ENCODE results near the gene YKT6.

YKT6 gene

DNA sequence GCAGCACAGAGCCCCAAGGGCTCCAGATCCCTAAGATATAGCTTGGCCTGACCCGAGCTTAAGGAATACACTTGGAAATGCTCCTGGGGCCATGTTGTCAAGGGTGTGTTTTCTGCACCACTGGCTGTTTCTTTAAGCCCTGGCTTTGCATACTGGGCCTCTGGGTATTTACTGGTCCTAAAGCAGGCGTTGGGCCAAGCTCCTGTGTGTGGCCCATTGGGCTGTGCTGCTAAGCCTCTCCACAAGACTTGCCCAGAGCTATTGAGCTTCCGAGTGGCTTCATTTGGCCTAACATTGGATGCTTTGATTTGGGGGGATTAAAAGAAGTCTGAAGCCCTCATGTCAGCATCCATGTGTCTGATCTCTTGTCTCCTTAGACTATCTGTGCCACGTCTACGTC, 5.2 kb downstream of the YKT6 start:
- no peak for ATAC-seq

DNA sequence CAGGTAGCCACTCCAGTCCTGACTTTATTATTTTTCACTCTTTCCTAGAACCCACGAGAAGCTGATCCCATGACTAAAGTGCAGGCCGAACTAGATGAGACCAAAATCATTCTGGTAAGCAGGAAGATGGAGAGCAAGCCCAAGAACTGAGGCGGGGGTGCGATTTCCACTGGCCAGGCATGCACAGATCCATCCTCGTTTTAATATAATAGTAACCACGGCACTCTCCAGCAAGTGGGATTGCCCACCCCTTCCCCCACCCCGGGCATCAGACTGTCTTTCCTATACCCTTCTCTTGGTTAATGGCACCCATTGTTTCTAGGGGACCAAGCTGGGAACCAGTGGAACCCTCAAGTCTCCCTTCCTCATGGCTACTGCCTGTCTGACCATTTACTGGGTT, 7.3 kb downstream of the YKT6 start:
- ATAC-seq, result no peak
- no peak for TF ChIP-seq CREB5 (CRISPR knock-in tag; IDR thresholded peaks at IDR 0.05; ENCODE audit: low read depth)
- TF ChIP-seq TCF4 (CRISPR knock-in tag; IDR thresholded peaks at IDR 0.05; ENCODE audit: borderline replicate concordance), result no peak
- TF ChIP-seq ZFP30 (CRISPR knock-in tag; IDR thresholded peaks at IDR 0.05), result no peak
- no peak for TF ChIP-seq RARB (CRISPR knock-in tag; IDR thresholded peaks at IDR 0.05)
- TF ChIP-seq ZNF565 (CRISPR knock-in tag; conservative IDR thresholded peaks at IDR 0.05; ENCODE audit: low read depth), result no peak
- TF ChIP-seq, protein P1, sequence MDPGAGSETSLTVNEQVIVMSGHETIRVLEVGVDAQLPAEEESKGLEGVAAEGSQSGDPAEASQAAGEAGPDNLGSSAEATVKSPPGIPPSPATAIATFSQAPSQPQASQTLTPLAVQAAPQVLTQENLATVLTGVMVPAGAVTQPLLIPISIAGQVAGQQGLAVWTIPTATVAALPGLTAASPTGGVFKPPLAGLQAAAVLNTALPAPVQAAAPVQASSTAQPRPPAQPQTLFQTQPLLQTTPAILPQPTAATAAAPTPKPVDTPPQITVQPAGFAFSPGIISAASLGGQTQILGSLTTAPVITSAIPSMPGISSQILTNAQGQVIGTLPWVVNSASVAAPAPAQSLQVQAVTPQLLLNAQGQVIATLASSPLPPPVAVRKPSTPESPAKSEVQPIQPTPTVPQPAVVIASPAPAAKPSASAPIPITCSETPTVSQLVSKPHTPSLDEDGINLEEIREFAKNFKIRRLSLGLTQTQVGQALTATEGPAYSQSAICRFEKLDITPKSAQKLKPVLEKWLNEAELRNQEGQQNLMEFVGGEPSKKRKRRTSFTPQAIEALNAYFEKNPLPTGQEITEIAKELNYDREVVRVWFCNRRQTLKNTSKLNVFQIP (CRISPR knock-in tag; IDR thresholded peaks at IDR 0.05; ENCODE audit: borderline replicate concordance, low read depth), result no peak
- no peak for TF ChIP-seq ZNF8 (CRISPR knock-in tag; IDR thresholded peaks at IDR 0.05)
- no peak for TF ChIP-seq CSDC2 (CRISPR knock-in tag; IDR thresholded peaks at IDR 0.05)
- no peak for TF ChIP-seq ESRRG (CRISPR knock-in tag; IDR thresholded peaks at IDR 0.05)
- TF ChIP-seq PPARA (CRISPR knock-in tag; IDR thresholded peaks at IDR 0.05; ENCODE audit: borderline replicate concordance), result no peak

More for the DNA sequence above, 5.2 kb downstream of the YKT6 start:
- TF ChIP-seq CSDC2 (CRISPR knock-in tag; IDR thresholded peaks at IDR 0.05) (no peak), ZNF70 (CRISPR knock-in tag; IDR thresholded peaks at IDR 0.05) (no peak), TSHZ2 (CRISPR knock-in tag; IDR thresholded peaks at IDR 0.05) (no peak), ZNF565 (CRISPR knock-in tag; conservative IDR thresholded peaks at IDR 0.05; ENCODE audit: low read depth) (no peak), CREB5 (CRISPR knock-in tag; IDR thresholded peaks at IDR 0.05; ENCODE audit: low read depth) (no peak), ZFP30 (CRISPR knock-in tag; IDR thresholded peaks at IDR 0.05) (no peak), PPARA (CRISPR knock-in tag; IDR thresholded peaks at IDR 0.05; ENCODE audit: borderline replicate concordance) (no peak), ESRRG (CRISPR knock-in tag; IDR thresholded peaks at IDR 0.05) (no peak)
- TF ChIP-seq, protein P2, sequence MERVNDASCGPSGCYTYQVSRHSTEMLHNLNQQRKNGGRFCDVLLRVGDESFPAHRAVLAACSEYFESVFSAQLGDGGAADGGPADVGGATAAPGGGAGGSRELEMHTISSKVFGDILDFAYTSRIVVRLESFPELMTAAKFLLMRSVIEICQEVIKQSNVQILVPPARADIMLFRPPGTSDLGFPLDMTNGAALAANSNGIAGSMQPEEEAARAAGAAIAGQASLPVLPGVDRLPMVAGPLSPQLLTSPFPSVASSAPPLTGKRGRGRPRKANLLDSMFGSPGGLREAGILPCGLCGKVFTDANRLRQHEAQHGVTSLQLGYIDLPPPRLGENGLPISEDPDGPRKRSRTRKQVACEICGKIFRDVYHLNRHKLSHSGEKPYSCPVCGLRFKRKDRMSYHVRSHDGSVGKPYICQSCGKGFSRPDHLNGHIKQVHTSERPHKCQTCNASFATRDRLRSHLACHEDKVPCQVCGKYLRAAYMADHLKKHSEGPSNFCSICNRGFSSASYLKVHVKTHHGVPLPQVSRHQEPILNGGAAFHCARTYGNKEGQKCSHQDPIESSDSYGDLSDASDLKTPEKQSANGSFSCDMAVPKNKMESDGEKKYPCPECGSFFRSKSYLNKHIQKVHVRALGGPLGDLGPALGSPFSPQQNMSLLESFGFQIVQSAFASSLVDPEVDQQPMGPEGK (CRISPR knock-in tag; IDR thresholded peaks at IDR 0.05; ENCODE audit: borderline replicate concordance), result no peak

DNA sequence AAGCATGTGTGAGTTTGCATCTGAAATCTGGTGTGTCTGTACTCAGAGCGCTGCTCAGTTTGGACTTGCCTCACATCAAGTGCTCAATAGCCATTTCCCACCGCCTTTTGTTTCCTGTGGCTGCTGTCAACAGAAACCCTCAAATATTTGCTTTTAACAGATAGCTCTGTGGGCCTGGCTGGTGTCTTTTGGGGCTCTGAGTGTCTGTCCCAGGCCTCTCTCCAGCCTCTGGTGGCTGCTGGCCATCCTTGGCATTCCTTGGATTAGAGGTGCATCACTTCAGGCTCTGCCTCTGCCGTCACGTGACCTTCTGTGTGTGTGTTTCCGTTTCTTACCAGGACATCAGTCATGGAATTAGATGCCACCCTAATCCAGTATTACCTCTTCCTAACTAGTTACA, 9.3 kb downstream of the YKT6 start:
- no peak for ATAC-seq
- TF ChIP-seq ZNF565 (CRISPR knock-in tag; conservative IDR thresholded peaks at IDR 0.05; ENCODE audit: low read depth) (no peak), ESRRG (CRISPR knock-in tag; IDR thresholded peaks at IDR 0.05) (no peak), OSR1 (CRISPR knock-in tag; IDR thresholded peaks at IDR 0.05) (no peak), ZC3H10 (CRISPR knock-in tag; IDR thresholded peaks at IDR 0.05) (no peak), ZNF70 (CRISPR knock-in tag; IDR thresholded peaks at IDR 0.05) (no peak), PPARA (CRISPR knock-in tag; IDR thresholded peaks at IDR 0.05; ENCODE audit: borderline replicate concordance) (no peak), ZNF8 (CRISPR knock-in tag; IDR thresholded peaks at IDR 0.05) (no peak), CSDC2 (CRISPR knock-in tag; IDR thresholded peaks at IDR 0.05) (no peak)
- TF ChIP-seq, protein P3, sequence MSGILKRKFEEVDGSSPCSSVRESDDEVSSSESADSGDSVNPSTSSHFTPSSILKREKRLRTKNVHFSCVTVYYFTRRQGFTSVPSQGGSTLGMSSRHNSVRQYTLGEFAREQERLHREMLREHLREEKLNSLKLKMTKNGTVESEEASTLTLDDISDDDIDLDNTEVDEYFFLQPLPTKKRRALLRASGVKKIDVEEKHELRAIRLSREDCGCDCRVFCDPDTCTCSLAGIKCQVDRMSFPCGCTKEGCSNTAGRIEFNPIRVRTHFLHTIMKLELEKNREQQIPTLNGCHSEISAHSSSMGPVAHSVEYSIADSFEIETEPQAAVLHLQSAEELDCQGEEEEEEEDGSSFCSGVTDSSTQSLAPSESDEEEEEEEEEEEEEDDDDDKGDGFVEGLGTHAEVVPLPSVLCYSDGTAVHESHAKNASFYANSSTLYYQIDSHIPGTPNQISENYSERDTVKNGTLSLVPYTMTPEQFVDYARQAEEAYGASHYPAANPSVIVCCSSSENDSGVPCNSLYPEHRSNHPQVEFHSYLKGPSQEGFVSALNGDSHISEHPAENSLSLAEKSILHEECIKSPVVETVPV (CRISPR knock-in tag; IDR thresholded peaks at IDR 0.05), result no peak

All from SK-N-SH treated with all-trans-retinoic acid at 6 μM for 48 hours (cell line).